Esophagus muscularis mucosa (tissue), 3 donors: Measurements from ENCODE around the gene TUFT1.

ENCODE experiments used
- CTCF ChIP-seq, 3 experiments: fragments of 200-600 bp in 2 of 3; fragments of 450-650 bp in 1 of 3; sonication (generic) in 2 of 3; IDR thresholded peaks; one replicate each; pipeline ENCODE4 v1.5.1; 2017 to 2019; ENCODE audit warnings: antibody characterized with exemption in 3 of 3, mild to moderate bottlenecking in 2 of 3, moderate library complexity in 1 of 3
- POLR2AphosphoS5 ChIP-seq, 2 donors: sonication (generic); formaldehyde crosslinking; IDR thresholded peaks; one replicate each; pipeline ENCODE4 v1.6.1; 2017; ENCODE audit warnings: antibody characterized with exemption in 2 of 2

DNA sequence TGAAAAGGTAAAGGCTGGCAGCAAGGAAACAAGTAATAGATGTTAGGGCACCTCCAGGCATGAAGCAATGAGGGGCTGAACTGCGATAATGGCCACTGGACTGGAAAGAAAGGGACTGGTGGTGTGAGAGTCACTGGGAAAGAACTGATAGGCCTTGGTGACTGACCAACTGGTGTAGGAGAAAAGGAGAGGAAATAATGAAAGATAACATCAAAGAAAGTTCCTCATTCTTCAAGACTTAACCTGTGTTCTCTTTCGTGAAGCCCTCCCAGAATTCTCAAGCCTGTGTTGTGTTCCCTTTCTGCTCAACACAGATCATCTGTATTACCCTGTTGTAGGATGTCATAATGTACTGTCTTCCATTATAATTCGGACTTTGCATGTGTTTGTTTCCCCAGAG is 50.9 kb downstream of the TUFT1 start:
- no peak for TF ChIP-seq CTCF (IDR thresholded peaks at IDR 0.05)
- TF ChIP-seq POLR2AphosphoS5 (IDR thresholded peaks at IDR 0.05): no peak
